ENCODE data around the gene SLC24A5.

The SLC24A5 gene

GRCh38 chr15:48096813-48097212, 24.0 kb upstream of the SLC24A5 start:
- Histone ChIP-seq H3K4me2 (ENCODE audit: low read depth, low read length) (no peak overlapping the region), H3K27ac (ENCODE audit: low read length) (no peak overlapping the region), H3F3A (ENCODE audit: insufficient read depth, low read length) (no peaks in the 10 kb centered on the region), H3K9ac (ENCODE audit: low read length) (no peak overlapping the region), H3K79me2 (ENCODE audit: low read length) (no peaks in the 10 kb centered on the region), H3K36me3 (replicated peaks; ENCODE audit: insufficient read depth, low read length) (no peaks in the 10 kb centered on the region), H3K4me1 (ENCODE audit: low read length) (no peaks in the 10 kb centered on the region), H3K9me2 (replicated peaks; ENCODE audit: insufficient read depth, low read length) (no peaks in the 10 kb centered on the region), H3K9me3 (replicated peaks; ENCODE audit: insufficient read depth, low read length) (no peaks in the 10 kb centered on the region), H3K4me3 (ENCODE audit: low read length) (no peak overlapping the region), H4K20me1 (ENCODE audit: insufficient read depth, low read length) (no peaks in the 10 kb centered on the region), H3K27me3 (replicated peaks; ENCODE audit: insufficient read depth, low read length) (no peaks in the 10 kb centered on the region), H2AFZ (ENCODE audit: low read length) (no peak overlapping the region)
- no peak for DNase-seq
- no peak for TF ChIP-seq CTCF (IDR thresholded peaks at IDR 0.05; ENCODE audit: low read length)
- TF ChIP-seq EZH2phosphoT487 (IDR thresholded peaks at IDR 0.05; ENCODE audit: low read length), result no peak
- TF ChIP-seq EZH2 (optimal IDR thresholded peaks at IDR 0.05; ENCODE audit: low read depth, low read length), result no peak

GRCh38 chr15:48097264-48097663, 23.5 kb upstream of the SLC24A5 start:
- no peak for TF ChIP-seq EZH2 (optimal IDR thresholded peaks at IDR 0.05; ENCODE audit: low read depth, low read length)
- H3F3A ChIP-seq (ENCODE audit: insufficient read depth, low read length), result no peaks in the 10 kb centered on the region
- DNase-seq, result no peak
- H3K4me3 ChIP-seq (ENCODE audit: low read length), result no peak overlapping the region
- no peak overlapping the region for H3K27ac ChIP-seq (ENCODE audit: low read length)
- H3K4me1 ChIP-seq (ENCODE audit: low read length), result no peaks in the 10 kb centered on the region
- H3K4me2 ChIP-seq (ENCODE audit: low read depth, low read length), result no peak overlapping the region
- no peaks in the 10 kb centered on the region for H3K79me2 ChIP-seq (ENCODE audit: low read length)
- no peaks in the 10 kb centered on the region for H4K20me1 ChIP-seq (ENCODE audit: insufficient read depth, low read length)
- no peaks in the 10 kb centered on the region for H3K9me3 ChIP-seq (replicated peaks; ENCODE audit: insufficient read depth, low read length)
- H3K9me2 ChIP-seq (replicated peaks; ENCODE audit: insufficient read depth, low read length), result no peaks in the 10 kb centered on the region
- no peaks in the 10 kb centered on the region for H3K36me3 ChIP-seq (replicated peaks; ENCODE audit: insufficient read depth, low read length)
- no peak overlapping the region for H2AFZ ChIP-seq (ENCODE audit: low read length)
- no peaks in the 10 kb centered on the region for H3K27me3 ChIP-seq (replicated peaks; ENCODE audit: insufficient read depth, low read length)
- H3K9ac ChIP-seq (ENCODE audit: low read length), result no peak overlapping the region

- TF ChIP-seq CTCF (IDR thresholded peaks at IDR 0.05; ENCODE audit: low read length), result no peak
- TF ChIP-seq EZH2 (optimal IDR thresholded peaks at IDR 0.05; ENCODE audit: low read depth, low read length), result no peak
- no peak for TF ChIP-seq EZH2phosphoT487 (IDR thresholded peaks at IDR 0.05; ENCODE audit: low read length)
Measured at GRCh38 chr15:48101376-48101961, 19.3 kb upstream of the SLC24A5 start.

GRCh38 chr15:48102167-48102566, 18.6 kb upstream of the SLC24A5 start:
- no peaks in the 10 kb centered on the region for H3K9me2 ChIP-seq (replicated peaks; ENCODE audit: insufficient read depth, low read length)
- H3K4me1 ChIP-seq (ENCODE audit: low read length), result no peaks in the 10 kb centered on the region
- H4K20me1 ChIP-seq (ENCODE audit: insufficient read depth, low read length), result no peaks in the 10 kb centered on the region
- no peak for DNase-seq
- H3K4me3 ChIP-seq (ENCODE audit: low read length), result no peak overlapping the region
- no peaks in the 10 kb centered on the region for H3K27me3 ChIP-seq (replicated peaks; ENCODE audit: insufficient read depth, low read length)
- no peak for TF ChIP-seq CTCF (IDR thresholded peaks at IDR 0.05; ENCODE audit: low read length)
- TF ChIP-seq EZH2 (optimal IDR thresholded peaks at IDR 0.05; ENCODE audit: low read depth, low read length), result no peak
- no peak for TF ChIP-seq EZH2phosphoT487 (IDR thresholded peaks at IDR 0.05; ENCODE audit: low read length)
- H2AFZ ChIP-seq (ENCODE audit: low read length), result no peak overlapping the region
- no peaks in the 10 kb centered on the region for H3K9me3 ChIP-seq (replicated peaks; ENCODE audit: insufficient read depth, low read length)
- H3K9ac ChIP-seq (ENCODE audit: low read length), result no peak overlapping the region
- H3K36me3 ChIP-seq (replicated peaks; ENCODE audit: insufficient read depth, low read length), result no peaks in the 10 kb centered on the region
- no peak overlapping the region for H3K4me2 ChIP-seq (ENCODE audit: low read depth, low read length)
- no peak overlapping the region for H3K27ac ChIP-seq (ENCODE audit: low read length)
- H3F3A ChIP-seq (ENCODE audit: insufficient read depth, low read length), result no peaks in the 10 kb centered on the region
- H3K79me2 ChIP-seq (ENCODE audit: low read length), result no peaks in the 10 kb centered on the region

More at GRCh38 chr15:48101376-48101961, 19.3 kb upstream of the SLC24A5 start:
- Histone ChIP-seq H3K36me3 (replicated peaks; ENCODE audit: insufficient read depth, low read length) (no peaks in the 10 kb centered on the region), H3K4me2 (ENCODE audit: low read depth, low read length) (no peak overlapping the region), H3F3A (ENCODE audit: insufficient read depth, low read length) (no peaks in the 10 kb centered on the region), H3K9me3 (replicated peaks; ENCODE audit: insufficient read depth, low read length) (no peaks in the 10 kb centered on the region), H3K27me3 (replicated peaks; ENCODE audit: insufficient read depth, low read length) (no peaks in the 10 kb centered on the region), H3K27ac (ENCODE audit: low read length) (no peak overlapping the region), H3K79me2 (ENCODE audit: low read length) (no peaks in the 10 kb centered on the region), H2AFZ (ENCODE audit: low read length) (no peak overlapping the region), H3K4me3 (ENCODE audit: low read length) (no peak overlapping the region), H4K20me1 (ENCODE audit: insufficient read depth, low read length) (no peaks in the 10 kb centered on the region), H3K9me2 (replicated peaks; ENCODE audit: insufficient read depth, low read length) (no peaks in the 10 kb centered on the region), H3K4me1 (ENCODE audit: low read length) (no peaks in the 10 kb centered on the region), H3K9ac (ENCODE audit: low read length) (no peak overlapping the region)
- DNase-seq, result no peak
